C4-2B (cell line): ENCODE data around the gene SIL1.

Source experiments
- ZFX ChIP-seq: fragments of 450-650 bp; IDR thresholded peaks from 2 replicates; pipeline ENCODE4 v1.6.1; 2017
- TF ChIP-seq, protein P1 (sequence below): fragments of 450-650 bp; conservative IDR thresholded peaks from 2 replicates; pipeline ENCODE4 v1.5.1; 2017; ENCODE audit warnings: mild to moderate bottlenecking

DNA sequence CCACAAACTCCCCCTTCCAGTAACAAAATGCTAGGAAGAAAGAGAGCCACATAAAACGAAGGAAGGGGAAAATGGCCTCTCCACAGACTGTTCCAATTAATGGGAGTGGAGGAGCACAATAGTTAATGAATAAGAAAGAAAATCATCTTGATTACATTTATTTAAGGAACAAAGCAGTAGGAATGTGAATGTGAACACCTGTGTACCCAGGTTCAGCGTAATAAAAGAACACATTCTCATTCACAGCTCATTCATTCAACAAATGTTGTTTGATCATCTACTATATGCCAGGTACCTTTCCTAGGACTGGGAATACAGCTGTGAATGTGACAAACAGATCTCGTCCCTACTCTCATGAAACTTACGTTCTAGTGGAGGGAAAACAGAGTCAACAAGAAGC lies 35.7 kb downstream of the SIL1 start:
- TF ChIP-seq, protein P1, sequence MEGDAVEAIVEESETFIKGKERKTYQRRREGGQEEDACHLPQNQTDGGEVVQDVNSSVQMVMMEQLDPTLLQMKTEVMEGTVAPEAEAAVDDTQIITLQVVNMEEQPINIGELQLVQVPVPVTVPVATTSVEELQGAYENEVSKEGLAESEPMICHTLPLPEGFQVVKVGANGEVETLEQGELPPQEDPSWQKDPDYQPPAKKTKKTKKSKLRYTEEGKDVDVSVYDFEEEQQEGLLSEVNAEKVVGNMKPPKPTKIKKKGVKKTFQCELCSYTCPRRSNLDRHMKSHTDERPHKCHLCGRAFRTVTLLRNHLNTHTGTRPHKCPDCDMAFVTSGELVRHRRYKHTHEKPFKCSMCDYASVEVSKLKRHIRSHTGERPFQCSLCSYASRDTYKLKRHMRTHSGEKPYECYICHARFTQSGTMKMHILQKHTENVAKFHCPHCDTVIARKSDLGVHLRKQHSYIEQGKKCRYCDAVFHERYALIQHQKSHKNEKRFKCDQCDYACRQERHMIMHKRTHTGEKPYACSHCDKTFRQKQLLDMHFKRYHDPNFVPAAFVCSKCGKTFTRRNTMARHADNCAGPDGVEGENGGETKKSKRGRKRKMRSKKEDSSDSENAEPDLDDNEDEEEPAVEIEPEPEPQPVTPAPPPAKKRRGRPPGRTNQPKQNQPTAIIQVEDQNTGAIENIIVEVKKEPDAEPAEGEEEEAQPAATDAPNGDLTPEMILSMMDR = no peak
- no peak for TF ChIP-seq ZFX
